Activated naive CD8-positive, alpha-beta T cell treated with anti-CD3 and anti-CD28 coated beads, Interleukin-2, amount 10 ng/mL, durations not matched to agents 7 days and 5 days (primary cell): ENCODE measurements around the gene PCDHA3. TPM values are rescaled to one million over a fixed set of nuclear protein-coding genes. Genes with fewer than 3 reads are reported as not detected.
"Not testable (repeated sequence)": the region's sequence is repeated elsewhere in the genome, so short reads cannot be mapped to it uniquely, and the experiment has no call there.

Experiments
- ATAC-seq: fragments of 150-1000 bp; cut with Tn5 transposase; one replicate; pipeline ENCODE4 v1.10.0; 2021; ENCODE audit warnings: low read depth, moderate library complexity
- POLR2A ChIA-PET: fragments of 350-600 bp; sonication (Branson Sonifier 250); formaldehyde crosslinking; loops from one replicate; lab custom pipeline; 2021; ENCODE audit warnings: antibody characterized with exemption; lab: Charles Lee
- DNase-seq: peaks from one replicate; pipeline ENCODE4 v3.0.0; 2021
- H3K27ac Mint-ChIP-seq: one replicate; pipeline ENCODE4 v1.8.0; 2022; ENCODE audit warnings: mild to moderate bottlenecking, mixed read lengths
- H3K27me3 Mint-ChIP-seq: one replicate; pipeline ENCODE4 v1.8.0; 2022; ENCODE audit warnings: mild to moderate bottlenecking, moderate library complexity, mixed read lengths
- H3K36me3 Mint-ChIP-seq: one replicate; pipeline ENCODE4 v1.8.0; 2021; ENCODE audit warnings: mild to moderate bottlenecking, mixed read lengths
- H3K4me1 Mint-ChIP-seq: one replicate; pipeline ENCODE4 v1.8.0; 2021; ENCODE audit warnings: mixed read lengths
- H3K4me3 Mint-ChIP-seq: one replicate; pipeline ENCODE4 v1.8.0; 2022; ENCODE audit warnings: mild to moderate bottlenecking, moderate library complexity, mixed read lengths
- H3K9me3 Mint-ChIP-seq: one replicate; pipeline ENCODE4 v1.8.0; 2021; ENCODE audit warnings: mixed read lengths
- total RNA-seq, 2 experiments: library from RNA; stranded (reverse); gene quantifications; one replicate each; pipeline ENCODE4 v1.2.3, GENCODE V29; 2021

PCDHA3 gene
- total RNA-seq, 2 experiments from 2014 or later = not detected

GRCh38 chr5:140796718-140797095, 4.2 kb upstream of the PCDHA3 start:
- DNase-seq (no peak), ATAC-seq (no peak)
- POLR2A ChIA-PET = no interaction called here
- Mint-ChIP-seq H3K4me1 (no peaks in the 10 kb centered on the region), H3K27ac (no peak overlapping the region), H3K9me3 (peaks cover 14% of the 10 kb centered on the region), H3K4me3 (no peak overlapping the region), H3K27me3 (peaks cover 7% of the 10 kb centered on the region), H3K36me3 (no peaks in the 10 kb centered on the region)

- DNase-seq = no peak
- no peaks in the 10 kb centered on the region for H3K36me3 Mint-ChIP-seq
- POLR2A ChIA-PET = no interaction called here
- H3K4me3 Mint-ChIP-seq = no peak overlapping the region
- H3K27me3 Mint-ChIP-seq = no peaks in the 10 kb centered on the region
- peaks cover 14% of the 10 kb centered on the region for H3K9me3 Mint-ChIP-seq
- no peak overlapping the region for H3K27ac Mint-ChIP-seq
- ATAC-seq = no peak
- H3K4me1 Mint-ChIP-seq = no peaks in the 10 kb centered on the region
These were observed 611 bp downstream of the PCDHA3 start for GRCh38 chr5:140801494-140801841.

GRCh38 chr5:140802381-140802780, 1.5 kb downstream of the PCDHA3 start:
- H3K4me3 Mint-ChIP-seq, H3K27me3 Mint-ChIP-seq, POLR2A ChIA-PET, H3K36me3 Mint-ChIP-seq, ATAC-seq, H3K4me1 Mint-ChIP-seq, H3K27ac Mint-ChIP-seq: not testable (repeated sequence)
- peak; percentile 33 for DNase-seq
- H3K9me3 Mint-ChIP-seq = peaks cover 16% of the 10 kb centered on the region

- Mint-ChIP-seq H3K27ac (no peak overlapping the region), H3K4me3 (no peak overlapping the region), H3K27me3 (no peaks in the 10 kb centered on the region), H3K36me3 (no peaks in the 10 kb centered on the region), H3K9me3 (peaks cover 16% of the 10 kb centered on the region), H3K4me1 (no peaks in the 10 kb centered on the region)
- POLR2A ChIA-PET = no interaction called here
- DNase-seq (no peak), ATAC-seq (no peak)
These were observed 2.0 kb downstream of the PCDHA3 start for GRCh38 chr5:140802781-140803271.

GRCh38 chr5:140806834-140807775, 6.2 kb downstream of the PCDHA3 start, which contains the start of gene PCDHA4:
Gene PCDHA4, plus strand, starts transcription at chr5:140807068.
- POLR2A ChIA-PET = no interaction called here
- Mint-ChIP-seq H3K27me3 (no peaks in the 10 kb centered on the region), H3K4me3 (no peak within 1 kb of the TSS), H3K4me1 (no peaks in the 10 kb centered on the region), H3K36me3 (no peaks in the 10 kb centered on the region), H3K27ac (no peak within 1 kb of the TSS), H3K9me3 (peaks cover 13% of the 10 kb centered on the region)
- ATAC-seq = no peak
- DNase-seq = peak; percentile 28

- H3K27me3 Mint-ChIP-seq, H3K4me1 Mint-ChIP-seq, DNase-seq, H3K4me3 Mint-ChIP-seq, H3K27ac Mint-ChIP-seq, ATAC-seq, POLR2A ChIA-PET, H3K36me3 Mint-ChIP-seq: not testable (repeated sequence)
- H3K9me3 Mint-ChIP-seq = peaks cover 15% of the 10 kb centered on the region
These were observed 7.5 kb downstream of the PCDHA3 start for GRCh38 chr5:140808241-140808888.

GRCh38 chr5:140808889-140809291, 8.0 kb downstream of the PCDHA3 start:
- ATAC-seq (no peak), DNase-seq (no peak)
- peaks cover 13% of the 10 kb centered on the region for H3K9me3 Mint-ChIP-seq
- no peaks in the 10 kb centered on the region for H3K36me3 Mint-ChIP-seq
- H3K4me1 Mint-ChIP-seq = no peaks in the 10 kb centered on the region
- H3K4me3 Mint-ChIP-seq = no peak overlapping the region
- no peaks in the 10 kb centered on the region for H3K27me3 Mint-ChIP-seq
- POLR2A ChIA-PET = no interaction called here
- no peak overlapping the region for H3K27ac Mint-ChIP-seq

GRCh38 chr5:140821375-140822280, 20.8 kb downstream of the PCDHA3 start, which contains the start of gene PCDHA5:
Gene PCDHA5, plus strand, starts transcription at chr5:140821613.
- no peak within 1 kb of the TSS for H3K27ac Mint-ChIP-seq
- H3K4me1 Mint-ChIP-seq = no peaks in the 10 kb centered on the region
- peak; percentile 28 for DNase-seq

GRCh38 chr5:140822281-140822629, 21.4 kb downstream of the PCDHA3 start:
- Mint-ChIP-seq H3K27ac (no peak overlapping the region), H3K27me3 (peaks cover 3% of the 10 kb centered on the region), H3K4me1 (no peaks in the 10 kb centered on the region), H3K36me3 (no peaks in the 10 kb centered on the region), H3K4me3 (no peak overlapping the region), H3K9me3 (peaks cover 8% of the 10 kb centered on the region)
- DNase-seq (no peak), ATAC-seq (no peak)
- POLR2A ChIA-PET = no interaction called here

More at GRCh38 chr5:140821375-140822280, 20.8 kb downstream of the PCDHA3 start, which contains the start of gene PCDHA5:
- H3K36me3 Mint-ChIP-seq = no peaks in the 10 kb centered on the region
- no peak for ATAC-seq
- POLR2A ChIA-PET = no interaction called here
- no peak within 1 kb of the TSS for H3K4me3 Mint-ChIP-seq
- H3K9me3 Mint-ChIP-seq = peaks cover 6% of the 10 kb centered on the region
- no peaks in the 10 kb centered on the region for H3K27me3 Mint-ChIP-seq

- POLR2A ChIA-PET, H3K4me1 Mint-ChIP-seq, ATAC-seq, H3K9me3 Mint-ChIP-seq, DNase-seq, H3K27ac Mint-ChIP-seq, H3K4me3 Mint-ChIP-seq, H3K36me3 Mint-ChIP-seq, H3K27me3 Mint-ChIP-seq: not testable (repeated sequence)
These were observed 22.1 kb downstream of the PCDHA3 start for GRCh38 chr5:140822969-140823368.

- Mint-ChIP-seq H3K4me3 (no peak overlapping the region), H3K36me3 (no peaks in the 10 kb centered on the region), H3K27me3 (peaks cover 3% of the 10 kb centered on the region), H3K4me1 (no peaks in the 10 kb centered on the region), H3K27ac (no peak overlapping the region), H3K9me3 (peaks cover 9% of the 10 kb centered on the region)
- POLR2A ChIA-PET = no interaction called here
- ATAC-seq (no peak), DNase-seq (no peak)
These were observed 22.6 kb downstream of the PCDHA3 start for GRCh38 chr5:140823475-140823874.

- Mint-ChIP-seq H3K27me3 (peaks cover 6% of the 10 kb centered on the region), H3K4me3 (no peak within 1 kb of the TSS), H3K9me3 (peaks cover 14% of the 10 kb centered on the region), H3K27ac (no peak within 1 kb of the TSS), H3K36me3 (no peaks in the 10 kb centered on the region), H3K4me1 (no peaks in the 10 kb centered on the region)
- no peak for ATAC-seq
- POLR2A ChIA-PET = no interaction called here
- DNase-seq = no peak
These were observed 27.0 kb downstream of the PCDHA3 start, which contains the start of gene PCDHA6 for GRCh38 chr5:140827704-140828361. Gene PCDHA6, plus strand, starts transcription at chr5:140827960. Its CDS starts 132 bp downstream, at chr5:140828092.
